GM23338 (cell line): ENCODE data around the gene MEIOB.

Source experiments
- CREB1 ChIP-seq: fragments of 250-450 bp; sonication (Bioruptor Pico); IDR thresholded peaks from 2 replicates; pipeline ENCODE4 v1.5.0; 2020; ENCODE audit warnings: low read depth, mild to moderate bottlenecking, moderate library complexity
- EZH2 ChIP-seq: fragments of 200-600 bp; sonication (generic); IDR thresholded peaks from one replicate; pipeline ENCODE4 v1.8.0; 2017; ENCODE audit warnings: antibody characterized with exemption, mild to moderate bottlenecking, low read depth; ENCODE audit not compliant: unreplicated experiment
- EZH2phosphoT487 ChIP-seq: fragments of 200-600 bp; sonication (generic); IDR thresholded peaks from one replicate; pipeline ENCODE4 v1.8.1; 2018; ENCODE audit warnings: antibody characterized with exemption; ENCODE audit not compliant: unreplicated experiment
- JUNB ChIP-seq: IDR thresholded peaks from one replicate; pipeline ENCODE4 v1.6.1; 2016; ENCODE audit warnings: antibody characterized with exemption; ENCODE audit not compliant: unreplicated experiment
- NANOG ChIP-seq: IDR thresholded peaks from 2 replicates; pipeline ENCODE4 v1.6.1; 2016; ENCODE audit warnings: antibody characterized with exemption, borderline replicate concordance
- POLR2AphosphoS5 ChIP-seq: IDR thresholded peaks from 2 replicates; pipeline ENCODE4 v1.6.1; 2016; ENCODE audit warnings: antibody characterized with exemption, low read depth
- STAT1 ChIP-seq: IDR thresholded peaks from one replicate; pipeline ENCODE4 v1.6.1; 2016; ENCODE audit warnings: antibody characterized with exemption; ENCODE audit not compliant: unreplicated experiment
- ZNF114 ChIP-seq: fragments of 250-450 bp; sonication (Bioruptor Pico); IDR thresholded peaks from 2 replicates; pipeline ENCODE4 v1.5.0; 2020; ENCODE audit warnings: mild to moderate bottlenecking, moderate library complexity
- ZNF331 ChIP-seq: fragments of 250-450 bp; sonication (Bioruptor Pico); IDR thresholded peaks from 2 replicates; pipeline ENCODE4 v1.5.0; 2020; ENCODE audit warnings: low read depth, mild to moderate bottlenecking, moderate library complexity
- TF ChIP-seq, protein P1 (sequence below), 2 experiments: fragments of 200-600 bp in 1 of 2; sonication (generic) in 1 of 2; conservative IDR thresholded peaks; 2 replicates each; pipeline versions ENCODE4 v1.5.1 to v1.6.1; 2016 to 2017; ENCODE audit warnings: antibody characterized with exemption in 2 of 2, low read depth in 2 of 2, mild to moderate bottlenecking in 2 of 2, moderate library complexity in 1 of 2
- TF ChIP-seq, protein P2 (sequence below): IDR thresholded peaks from one replicate; pipeline ENCODE4 v1.6.1; 2018; ENCODE audit warnings: antibody characterized with exemption; ENCODE audit not compliant: unreplicated experiment
- TF ChIP-seq, protein P3 (sequence below): IDR thresholded peaks from 2 replicates; pipeline ENCODE4 v1.6.1; 2016; ENCODE audit warnings: antibody characterized with exemption

DNA sequence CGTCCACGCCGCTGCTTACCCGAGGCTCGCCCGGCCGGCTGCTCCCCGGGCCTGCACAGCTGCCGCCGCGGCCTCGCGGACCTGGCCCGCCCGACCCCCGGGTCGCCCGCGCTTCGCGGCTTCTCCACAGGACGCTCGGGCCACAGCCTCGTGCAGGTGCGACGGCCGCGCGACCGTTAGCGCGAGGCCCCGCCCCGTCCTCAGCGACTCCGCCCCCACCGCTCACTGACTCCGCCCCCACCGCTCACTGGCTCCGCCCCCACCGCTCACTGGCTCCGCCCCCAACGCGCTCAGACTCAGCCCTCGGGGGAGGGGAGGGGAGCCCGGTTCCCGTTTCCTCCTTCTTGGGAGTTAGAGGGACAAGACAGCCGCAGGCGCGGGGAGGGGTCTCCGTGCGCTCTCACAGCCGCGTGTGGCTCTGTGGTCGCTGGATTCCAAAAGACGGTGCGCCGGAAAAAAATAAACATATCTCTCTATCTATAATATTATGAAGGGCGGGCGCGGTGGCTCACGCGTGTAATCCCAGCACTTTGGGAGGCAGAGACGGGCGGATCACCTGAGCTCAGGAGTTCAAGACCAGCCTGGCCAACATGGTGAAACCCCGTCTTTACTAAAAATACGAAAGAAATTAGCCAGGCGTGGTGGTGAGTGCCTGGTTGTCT is at the start of gene MEIOB:
- TF ChIP-seq, protein P1, sequence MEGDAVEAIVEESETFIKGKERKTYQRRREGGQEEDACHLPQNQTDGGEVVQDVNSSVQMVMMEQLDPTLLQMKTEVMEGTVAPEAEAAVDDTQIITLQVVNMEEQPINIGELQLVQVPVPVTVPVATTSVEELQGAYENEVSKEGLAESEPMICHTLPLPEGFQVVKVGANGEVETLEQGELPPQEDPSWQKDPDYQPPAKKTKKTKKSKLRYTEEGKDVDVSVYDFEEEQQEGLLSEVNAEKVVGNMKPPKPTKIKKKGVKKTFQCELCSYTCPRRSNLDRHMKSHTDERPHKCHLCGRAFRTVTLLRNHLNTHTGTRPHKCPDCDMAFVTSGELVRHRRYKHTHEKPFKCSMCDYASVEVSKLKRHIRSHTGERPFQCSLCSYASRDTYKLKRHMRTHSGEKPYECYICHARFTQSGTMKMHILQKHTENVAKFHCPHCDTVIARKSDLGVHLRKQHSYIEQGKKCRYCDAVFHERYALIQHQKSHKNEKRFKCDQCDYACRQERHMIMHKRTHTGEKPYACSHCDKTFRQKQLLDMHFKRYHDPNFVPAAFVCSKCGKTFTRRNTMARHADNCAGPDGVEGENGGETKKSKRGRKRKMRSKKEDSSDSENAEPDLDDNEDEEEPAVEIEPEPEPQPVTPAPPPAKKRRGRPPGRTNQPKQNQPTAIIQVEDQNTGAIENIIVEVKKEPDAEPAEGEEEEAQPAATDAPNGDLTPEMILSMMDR (conservative IDR thresholded peaks at IDR 0.05; ENCODE audit: low read depth in 2 of 2) = no peak
- TF ChIP-seq POLR2AphosphoS5 (no peak; the same call in 1 of the 2 replicates), EZH2 (no peak), EZH2phosphoT487 (no peak), JUNB (no peak), ZNF114 (CRISPR knock-in tag) (no peak), NANOG (no peak), STAT1 (no peak), CREB1 (CRISPR knock-in tag) (no peak), ZNF331 (CRISPR knock-in tag) (no peak)
- TF ChIP-seq, protein P2, sequence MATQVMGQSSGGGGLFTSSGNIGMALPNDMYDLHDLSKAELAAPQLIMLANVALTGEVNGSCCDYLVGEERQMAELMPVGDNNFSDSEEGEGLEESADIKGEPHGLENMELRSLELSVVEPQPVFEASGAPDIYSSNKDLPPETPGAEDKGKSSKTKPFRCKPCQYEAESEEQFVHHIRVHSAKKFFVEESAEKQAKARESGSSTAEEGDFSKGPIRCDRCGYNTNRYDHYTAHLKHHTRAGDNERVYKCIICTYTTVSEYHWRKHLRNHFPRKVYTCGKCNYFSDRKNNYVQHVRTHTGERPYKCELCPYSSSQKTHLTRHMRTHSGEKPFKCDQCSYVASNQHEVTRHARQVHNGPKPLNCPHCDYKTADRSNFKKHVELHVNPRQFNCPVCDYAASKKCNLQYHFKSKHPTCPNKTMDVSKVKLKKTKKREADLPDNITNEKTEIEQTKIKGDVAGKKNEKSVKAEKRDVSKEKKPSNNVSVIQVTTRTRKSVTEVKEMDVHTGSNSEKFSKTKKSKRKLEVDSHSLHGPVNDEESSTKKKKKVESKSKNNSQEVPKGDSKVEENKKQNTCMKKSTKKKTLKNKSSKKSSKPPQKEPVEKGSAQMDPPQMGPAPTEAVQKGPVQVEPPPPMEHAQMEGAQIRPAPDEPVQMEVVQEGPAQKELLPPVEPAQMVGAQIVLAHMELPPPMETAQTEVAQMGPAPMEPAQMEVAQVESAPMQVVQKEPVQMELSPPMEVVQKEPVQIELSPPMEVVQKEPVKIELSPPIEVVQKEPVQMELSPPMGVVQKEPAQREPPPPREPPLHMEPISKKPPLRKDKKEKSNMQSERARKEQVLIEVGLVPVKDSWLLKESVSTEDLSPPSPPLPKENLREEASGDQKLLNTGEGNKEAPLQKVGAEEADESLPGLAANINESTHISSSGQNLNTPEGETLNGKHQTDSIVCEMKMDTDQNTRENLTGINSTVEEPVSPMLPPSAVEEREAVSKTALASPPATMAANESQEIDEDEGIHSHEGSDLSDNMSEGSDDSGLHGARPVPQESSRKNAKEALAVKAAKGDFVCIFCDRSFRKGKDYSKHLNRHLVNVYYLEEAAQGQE = no peak
- TF ChIP-seq, protein P3, sequence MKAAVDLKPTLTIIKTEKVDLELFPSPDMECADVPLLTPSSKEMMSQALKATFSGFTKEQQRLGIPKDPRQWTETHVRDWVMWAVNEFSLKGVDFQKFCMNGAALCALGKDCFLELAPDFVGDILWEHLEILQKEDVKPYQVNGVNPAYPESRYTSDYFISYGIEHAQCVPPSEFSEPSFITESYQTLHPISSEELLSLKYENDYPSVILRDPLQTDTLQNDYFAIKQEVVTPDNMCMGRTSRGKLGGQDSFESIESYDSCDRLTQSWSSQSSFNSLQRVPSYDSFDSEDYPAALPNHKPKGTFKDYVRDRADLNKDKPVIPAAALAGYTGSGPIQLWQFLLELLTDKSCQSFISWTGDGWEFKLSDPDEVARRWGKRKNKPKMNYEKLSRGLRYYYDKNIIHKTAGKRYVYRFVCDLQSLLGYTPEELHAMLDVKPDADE = no peak
